NT2/D1 (cell line): Measurements from ENCODE around the gene FNDC5.

Experiments
- SUZ12 ChIP-seq: IDR thresholded peaks from 2 replicates; pipeline ENCODE4 v1.6.1; 2011; ENCODE audit not compliant: insufficient read length, insufficient read depth; ENCODE audit errors: extremely low read depth
- YY1 ChIP-seq: IDR thresholded peaks from 2 replicates; pipeline ENCODE4 v1.6.1; 2011; ENCODE audit not compliant: insufficient read length, insufficient read depth
- ZNF274 ChIP-seq: IDR thresholded peaks from 2 replicates; pipeline ENCODE4 v1.6.1; 2011; ENCODE audit warnings: mild to moderate bottlenecking, low read depth, low read length

- TF ChIP-seq YY1 (no peak), ZNF274 (no peak), SUZ12 (no peak)
These were observed 643 bp downstream of the FNDC5 start for GRCh38 chr1:32869923-32870614.
